ENCODE results near the gene NPIPA7. TPM values are rescaled to one million over a fixed set of nuclear protein-coding genes. Genes with fewer than 3 reads are reported as not detected.
"Not testable (repeated sequence)": the region's sequence is repeated elsewhere in the genome, so short reads cannot be mapped to it uniquely, and the experiment has no call there.

NPIPA7 gene
- total RNA-seq, 5 donors from 2014 or later (not counting 1 experiment from before 2014, with no cell fraction given) = 1.1 to 7.7 (median 4.4) TPM

DNA sequence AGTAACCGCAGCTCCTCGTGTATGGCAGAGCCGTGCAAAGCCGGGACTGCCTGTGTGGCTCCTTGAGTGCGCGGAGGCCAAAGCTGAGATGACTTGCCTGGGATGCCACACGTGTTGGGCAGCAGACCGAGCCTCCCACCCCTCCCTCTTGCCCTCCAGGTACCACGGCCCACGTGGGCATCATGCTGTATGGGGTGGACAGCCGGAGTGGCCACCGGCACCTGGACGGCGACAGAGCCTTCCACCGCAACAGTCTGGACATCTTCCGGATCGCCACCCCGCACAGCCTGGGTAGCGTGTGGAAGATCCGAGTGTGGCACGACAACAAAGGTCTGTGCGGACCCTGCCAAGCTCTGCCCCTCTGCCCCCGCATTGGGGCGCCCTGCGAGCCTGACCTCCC lies 4.7 kb upstream of the NPIPA7 start:
- CTCF ChIA-PET; H3K36me3 ChIP-seq (ENCODE audit: control insufficient read depth in 2 of 2, extremely low read depth in 1 of 2, insufficient read depth in 1 of 2, low read length in 1 of 2); H3K4me1 ChIP-seq (ENCODE audit: control insufficient read depth in 1 of 2, extremely low read depth in 1 of 2, insufficient read depth in 2 of 2, low read length in 2 of 2); H3K27me3 Mint-ChIP-seq; ATAC-seq (replicated peaks in 1 of 4); H3K27ac Mint-ChIP-seq; H3K9me3 Mint-ChIP-seq; H3K4me3 Mint-ChIP-seq; H3K36me3 Mint-ChIP-seq; POLR2A ChIA-PET; H3K4me1 Mint-ChIP-seq; H3K27me3 ChIP-seq (replicated peaks in 1 of 2; ENCODE audit: control insufficient read depth in 2 of 2, extremely low read depth in 1 of 2, insufficient read depth in 2 of 2, low read length in 1 of 2); H3K4me3 ChIP-seq (ENCODE audit: control insufficient read depth in 1 of 2, extremely low read depth in 1 of 2, low read length in 1 of 2); DNase-seq; H3K27ac ChIP-seq (ENCODE audit: low read length); H3K9me3 ChIP-seq: not testable (repeated sequence)
- WGBS (ENCODE audit: insufficient coverage) = no CpG with 5 or more reads among the region's 25 CpGs

DNA sequence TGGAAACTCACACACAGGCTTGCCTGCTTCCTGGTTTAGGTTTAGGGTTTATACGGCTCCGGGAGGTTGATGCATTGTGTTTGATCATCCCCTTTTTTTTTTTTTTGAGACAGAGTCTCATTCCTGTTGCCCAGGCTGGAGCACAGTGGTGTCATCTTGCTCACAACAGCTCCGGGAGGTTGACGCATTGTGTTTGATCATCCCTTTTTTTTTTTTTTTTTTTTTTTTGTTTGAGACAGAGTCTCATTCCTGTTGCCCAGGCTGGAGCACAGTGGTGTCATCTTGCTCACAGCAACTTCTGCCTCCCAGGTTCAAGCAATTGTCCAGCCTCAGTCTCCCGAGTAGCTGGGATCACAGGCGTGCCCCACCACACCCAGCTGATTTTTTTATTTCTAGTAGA lies 20.7 kb downstream of the NPIPA7 start:
- no CpG with 5 or more reads among the region's 6 CpGs for WGBS (ENCODE audit: insufficient coverage)

DNA sequence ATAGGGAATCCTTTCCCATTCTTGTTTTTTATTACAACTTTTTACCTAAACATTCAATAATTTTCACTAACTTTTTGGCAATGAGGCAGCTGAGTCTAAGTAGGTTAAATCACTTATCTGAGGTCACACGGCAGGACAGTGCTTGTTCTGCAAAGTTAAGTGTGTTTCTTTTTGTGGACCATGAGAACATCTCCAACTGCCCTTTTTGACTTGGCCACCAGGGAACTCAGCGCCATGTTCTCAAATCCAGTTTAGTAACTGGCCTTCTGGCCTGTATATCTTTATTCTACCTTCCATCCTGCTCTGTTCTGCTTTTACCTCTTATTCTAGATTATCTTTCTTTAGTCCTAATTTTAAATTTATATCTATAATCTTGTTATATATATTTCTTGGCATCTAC lies 23.4 kb downstream of the NPIPA7 start:
- ATAC-seq (replicated peaks in 1 of 4); H3K9me3 Mint-ChIP-seq; H3K4me1 Mint-ChIP-seq; CTCF ChIA-PET; H3K27me3 ChIP-seq (replicated peaks in 1 of 2; ENCODE audit: control insufficient read depth in 2 of 2, extremely low read depth in 1 of 2, insufficient read depth in 2 of 2, low read length in 1 of 2); DNase-seq; H3K27ac Mint-ChIP-seq; H3K4me3 Mint-ChIP-seq; H3K36me3 ChIP-seq (ENCODE audit: control insufficient read depth in 2 of 2, extremely low read depth in 1 of 2, insufficient read depth in 1 of 2, low read length in 1 of 2); H3K27me3 Mint-ChIP-seq; POLR2A ChIA-PET; H3K36me3 Mint-ChIP-seq; H3K4me1 ChIP-seq (ENCODE audit: control insufficient read depth in 1 of 2, extremely low read depth in 1 of 2, insufficient read depth in 2 of 2, low read length in 2 of 2); H3K4me3 ChIP-seq (ENCODE audit: control insufficient read depth in 1 of 2, extremely low read depth in 1 of 2, low read length in 1 of 2); H3K27ac ChIP-seq (ENCODE audit: low read length); H3K9me3 ChIP-seq: not testable (repeated sequence)
- WGBS (ENCODE audit: insufficient coverage) = no CpG with 5 or more reads among the region's 2 CpGs

More for the DNA sequence above, 20.7 kb downstream of the NPIPA7 start:
- H3K4me3 Mint-ChIP-seq; H3K9me3 ChIP-seq; H3K4me3 ChIP-seq (ENCODE audit: control insufficient read depth in 1 of 2, extremely low read depth in 1 of 2, low read length in 1 of 2); DNase-seq; H3K36me3 ChIP-seq (ENCODE audit: control insufficient read depth in 2 of 2, extremely low read depth in 1 of 2, insufficient read depth in 1 of 2, low read length in 1 of 2); CTCF ChIA-PET; H3K9me3 Mint-ChIP-seq; H3K27me3 ChIP-seq (replicated peaks in 1 of 2; ENCODE audit: control insufficient read depth in 2 of 2, extremely low read depth in 1 of 2, insufficient read depth in 2 of 2, low read length in 1 of 2); H3K27ac Mint-ChIP-seq; H3K27ac ChIP-seq (ENCODE audit: low read length); H3K4me1 Mint-ChIP-seq; H3K4me1 ChIP-seq (ENCODE audit: control insufficient read depth in 1 of 2, extremely low read depth in 1 of 2, insufficient read depth in 2 of 2, low read length in 2 of 2); H3K27me3 Mint-ChIP-seq; POLR2A ChIA-PET; ATAC-seq (replicated peaks in 1 of 4); H3K36me3 Mint-ChIP-seq: not testable (repeated sequence)

DNA sequence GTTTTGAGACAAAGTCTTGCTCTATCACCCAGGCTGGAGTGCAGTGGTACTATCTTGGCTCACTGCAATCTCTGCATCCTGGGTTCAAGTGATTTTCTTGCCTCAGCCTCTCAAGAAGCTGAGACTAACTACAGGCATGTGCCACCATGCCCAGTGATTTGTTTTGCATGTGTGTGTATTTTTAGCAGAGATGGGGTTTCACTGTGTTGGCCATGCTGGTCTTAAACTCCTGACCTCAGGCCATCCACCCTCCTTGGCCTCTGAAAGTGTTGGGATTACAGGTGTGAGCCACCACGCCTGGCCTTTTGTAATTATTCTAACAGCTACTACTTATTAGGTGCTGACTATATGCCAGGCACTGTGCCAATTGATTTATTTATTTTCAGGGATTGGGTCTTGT lies 25.3 kb downstream of the NPIPA7 start:
- H3K36me3 Mint-ChIP-seq; H3K4me1 ChIP-seq (ENCODE audit: control insufficient read depth in 1 of 2, extremely low read depth in 1 of 2, insufficient read depth in 2 of 2, low read length in 2 of 2); H3K9me3 ChIP-seq; H3K27me3 ChIP-seq (replicated peaks in 1 of 2; ENCODE audit: control insufficient read depth in 2 of 2, extremely low read depth in 1 of 2, insufficient read depth in 2 of 2, low read length in 1 of 2); POLR2A ChIA-PET; H3K36me3 ChIP-seq (ENCODE audit: control insufficient read depth in 2 of 2, extremely low read depth in 1 of 2, insufficient read depth in 1 of 2, low read length in 1 of 2); H3K27ac ChIP-seq (ENCODE audit: low read length); H3K27me3 Mint-ChIP-seq; DNase-seq; ATAC-seq (replicated peaks in 1 of 4); H3K4me3 Mint-ChIP-seq; H3K27ac Mint-ChIP-seq; H3K4me1 Mint-ChIP-seq; H3K4me3 ChIP-seq (ENCODE audit: control insufficient read depth in 1 of 2, extremely low read depth in 1 of 2, low read length in 1 of 2); CTCF ChIA-PET; H3K9me3 Mint-ChIP-seq: not testable (repeated sequence)
- no CpG with 5 or more reads among the region's 1 CpG for WGBS (ENCODE audit: insufficient coverage)

DNA sequence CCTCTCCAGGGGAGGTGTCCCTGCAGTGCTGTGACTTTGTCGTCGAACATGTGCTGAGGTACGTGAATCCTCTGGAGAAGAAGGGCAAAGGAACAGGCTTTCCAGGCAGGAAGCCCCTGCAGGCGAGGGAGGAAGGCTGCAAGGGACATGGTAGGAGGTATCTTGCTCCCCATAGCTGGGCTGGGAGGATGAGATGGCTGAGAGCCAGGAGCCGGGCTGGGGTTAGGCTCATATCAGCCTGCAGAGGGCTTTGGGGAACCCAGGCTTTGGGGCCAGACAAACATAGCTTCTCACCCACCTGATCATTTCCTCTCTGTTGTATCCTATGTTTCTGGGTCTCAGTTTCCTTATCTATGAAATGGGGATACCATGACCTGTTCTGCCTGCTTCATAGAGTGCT lies 26.5 kb downstream of the NPIPA7 start:
- CTCF ChIA-PET; H3K27me3 Mint-ChIP-seq; ATAC-seq (replicated peaks in 1 of 4); H3K27ac ChIP-seq (ENCODE audit: low read length); POLR2A ChIA-PET; H3K4me3 ChIP-seq (ENCODE audit: control insufficient read depth in 1 of 2, extremely low read depth in 1 of 2, low read length in 1 of 2); H3K27ac Mint-ChIP-seq; DNase-seq; H3K9me3 ChIP-seq; H3K36me3 ChIP-seq (ENCODE audit: control insufficient read depth in 2 of 2, extremely low read depth in 1 of 2, insufficient read depth in 1 of 2, low read length in 1 of 2); H3K36me3 Mint-ChIP-seq; H3K9me3 Mint-ChIP-seq; H3K4me1 ChIP-seq (ENCODE audit: control insufficient read depth in 1 of 2, extremely low read depth in 1 of 2, insufficient read depth in 2 of 2, low read length in 2 of 2); H3K4me1 Mint-ChIP-seq; H3K4me3 Mint-ChIP-seq; H3K27me3 ChIP-seq (replicated peaks in 1 of 2; ENCODE audit: control insufficient read depth in 2 of 2, extremely low read depth in 1 of 2, insufficient read depth in 2 of 2, low read length in 1 of 2): not testable (repeated sequence)
- no CpG with 5 or more reads among the region's 5 CpGs for WGBS (ENCODE audit: insufficient coverage)

DNA sequence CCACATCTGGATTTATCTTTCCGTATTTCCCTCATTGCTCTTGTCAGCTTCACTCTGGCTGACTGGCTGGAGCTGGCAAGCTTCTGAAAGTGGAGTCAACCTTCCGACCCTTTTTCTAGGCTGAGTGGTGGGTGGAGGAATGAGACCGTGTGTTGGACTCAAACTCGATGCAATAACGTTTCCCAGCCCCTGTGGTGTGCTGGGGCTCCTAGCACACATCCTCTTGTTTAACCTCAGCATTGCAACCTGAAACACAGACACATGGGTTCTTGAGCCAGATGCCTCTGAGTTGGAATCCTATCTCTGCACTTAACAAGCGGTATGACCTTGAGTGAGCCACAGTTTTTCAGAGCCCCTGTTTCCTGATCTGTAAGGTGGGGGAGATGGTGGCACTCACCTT lies 29.5 kb downstream of the NPIPA7 start:
- DNase-seq; H3K4me3 ChIP-seq (ENCODE audit: control insufficient read depth in 1 of 2, extremely low read depth in 1 of 2, low read length in 1 of 2); H3K27ac Mint-ChIP-seq; CTCF ChIA-PET; H3K9me3 ChIP-seq; H3K27me3 Mint-ChIP-seq; H3K27me3 ChIP-seq (replicated peaks in 1 of 2; ENCODE audit: control insufficient read depth in 2 of 2, extremely low read depth in 1 of 2, insufficient read depth in 2 of 2, low read length in 1 of 2); H3K36me3 ChIP-seq (ENCODE audit: control insufficient read depth in 2 of 2, extremely low read depth in 1 of 2, insufficient read depth in 1 of 2, low read length in 1 of 2); POLR2A ChIA-PET; H3K4me3 Mint-ChIP-seq; H3K4me1 ChIP-seq (ENCODE audit: control insufficient read depth in 1 of 2, extremely low read depth in 1 of 2, insufficient read depth in 2 of 2, low read length in 2 of 2); H3K27ac ChIP-seq (ENCODE audit: low read length); H3K36me3 Mint-ChIP-seq; ATAC-seq (replicated peaks in 1 of 4); H3K9me3 Mint-ChIP-seq; H3K4me1 Mint-ChIP-seq: not testable (repeated sequence)
- WGBS (ENCODE audit: insufficient coverage) = no CpG with 5 or more reads among the region's 6 CpGs

DNA sequence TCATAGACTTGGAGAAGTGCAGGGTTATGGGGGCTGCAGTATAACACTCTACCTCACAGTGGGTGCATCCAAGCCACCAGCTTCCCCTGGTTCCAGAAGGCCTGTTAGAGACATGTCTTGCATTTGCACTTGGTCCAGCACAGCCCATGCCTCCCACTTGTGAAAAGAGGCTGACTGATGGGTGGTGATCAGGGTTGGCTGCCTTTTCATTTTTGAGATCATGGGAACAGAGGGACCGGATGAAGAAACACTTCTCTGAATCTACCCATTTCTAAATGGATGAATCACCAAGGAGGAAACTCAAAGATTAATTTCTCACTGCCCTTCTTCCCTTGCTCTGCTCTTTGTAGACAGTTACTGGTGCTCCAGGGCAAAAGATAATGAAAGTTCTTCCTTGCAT lies 34.8 kb downstream of the NPIPA7 start:
- H3K4me1 Mint-ChIP-seq; H3K4me3 ChIP-seq (ENCODE audit: control insufficient read depth in 1 of 2, extremely low read depth in 1 of 2, low read length in 1 of 2); H3K36me3 Mint-ChIP-seq; ATAC-seq (replicated peaks in 1 of 4); H3K4me3 Mint-ChIP-seq; H3K4me1 ChIP-seq (ENCODE audit: control insufficient read depth in 1 of 2, extremely low read depth in 1 of 2, insufficient read depth in 2 of 2, low read length in 2 of 2); H3K9me3 ChIP-seq; H3K9me3 Mint-ChIP-seq; DNase-seq; H3K27ac ChIP-seq (ENCODE audit: low read length); H3K27me3 ChIP-seq (replicated peaks in 1 of 2; ENCODE audit: control insufficient read depth in 2 of 2, extremely low read depth in 1 of 2, insufficient read depth in 2 of 2, low read length in 1 of 2); H3K27me3 Mint-ChIP-seq; H3K36me3 ChIP-seq (ENCODE audit: control insufficient read depth in 2 of 2, extremely low read depth in 1 of 2, insufficient read depth in 1 of 2, low read length in 1 of 2); H3K27ac Mint-ChIP-seq; POLR2A ChIA-PET; CTCF ChIA-PET: not testable (repeated sequence)
- no CpG with 5 or more reads among the region's 1 CpG for WGBS (ENCODE audit: insufficient coverage)

Data from T-cell (primary cell).